ENCODE results near the gene TWNK. TPM values are rescaled to one million over a fixed set of nuclear protein-coding genes. Genes with fewer than 3 reads are reported as not detected.

Gene TWNK
- total and polyA plus RNA-seq, 2 donors from 2014 or later, result 3.8 to 8.9 TPM

DNA sequence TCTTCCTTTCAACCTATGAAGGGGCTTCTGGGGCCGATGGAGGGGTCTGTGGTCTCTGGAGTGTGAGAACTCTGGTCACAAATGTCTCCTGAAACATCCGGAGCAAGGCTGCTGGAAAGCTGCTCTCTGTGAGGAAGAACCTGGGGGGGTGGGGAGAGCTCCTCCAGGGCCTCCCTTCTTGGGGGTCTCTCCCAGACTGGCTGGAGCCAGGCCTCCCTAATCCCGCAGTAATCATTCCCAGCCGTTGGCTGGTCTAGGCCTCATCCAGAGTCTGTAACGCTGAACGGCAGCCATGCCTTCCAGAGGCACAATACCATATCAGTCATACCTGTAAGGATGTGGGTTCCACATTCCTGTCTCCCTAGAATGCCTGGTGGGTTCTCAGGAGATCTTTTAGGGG, 7.8 kb downstream of the TWNK start:
- Histone ChIP-seq H3K4me1 (ENCODE audit: control insufficient read depth in 2 of 3, insufficient read depth in 2 of 3, low read depth in 1 of 3, low read length in 3 of 3) (peaks cover 0 to 14% (median 4%) of the 10 kb centered on the region in 3 donors), H3K27ac (ENCODE audit: low read depth in 2 of 2, low read length in 2 of 2) (no peak overlapping the region), H3K36me3 (ENCODE audit: control insufficient read depth in 2 of 3, insufficient read depth in 3 of 3, low read length in 3 of 3) (peaks cover 5 to 12% (median 11%) of the 10 kb centered on the region in 3 donors), H3K4me3 (ENCODE audit: low read length in 3 of 3) (no peak overlapping the region), H3K9ac (ENCODE audit: low read length in 3 of 3) (no peak overlapping the region), H3K27me3 (ENCODE audit: control insufficient read depth, insufficient read depth, low read length) (no peaks in the 10 kb centered on the region), H3K9me3 (ENCODE audit: control insufficient read depth in 2 of 3, insufficient read depth in 1 of 3, low read length in 3 of 3) (no peaks in the 10 kb centered on the region)
- DNase-seq (peak in 1 of 5 donors; percentile 50), FAIRE-seq (no peak)
- intact Hi-C loops (cut with DNase I), result no loop called here
- TF ChIP-seq, protein P1, sequence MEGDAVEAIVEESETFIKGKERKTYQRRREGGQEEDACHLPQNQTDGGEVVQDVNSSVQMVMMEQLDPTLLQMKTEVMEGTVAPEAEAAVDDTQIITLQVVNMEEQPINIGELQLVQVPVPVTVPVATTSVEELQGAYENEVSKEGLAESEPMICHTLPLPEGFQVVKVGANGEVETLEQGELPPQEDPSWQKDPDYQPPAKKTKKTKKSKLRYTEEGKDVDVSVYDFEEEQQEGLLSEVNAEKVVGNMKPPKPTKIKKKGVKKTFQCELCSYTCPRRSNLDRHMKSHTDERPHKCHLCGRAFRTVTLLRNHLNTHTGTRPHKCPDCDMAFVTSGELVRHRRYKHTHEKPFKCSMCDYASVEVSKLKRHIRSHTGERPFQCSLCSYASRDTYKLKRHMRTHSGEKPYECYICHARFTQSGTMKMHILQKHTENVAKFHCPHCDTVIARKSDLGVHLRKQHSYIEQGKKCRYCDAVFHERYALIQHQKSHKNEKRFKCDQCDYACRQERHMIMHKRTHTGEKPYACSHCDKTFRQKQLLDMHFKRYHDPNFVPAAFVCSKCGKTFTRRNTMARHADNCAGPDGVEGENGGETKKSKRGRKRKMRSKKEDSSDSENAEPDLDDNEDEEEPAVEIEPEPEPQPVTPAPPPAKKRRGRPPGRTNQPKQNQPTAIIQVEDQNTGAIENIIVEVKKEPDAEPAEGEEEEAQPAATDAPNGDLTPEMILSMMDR (IDR thresholded peaks at IDR 0.05; ENCODE audit: borderline replicate concordance, extremely low read depth, insufficient read depth), result no peak

DNA sequence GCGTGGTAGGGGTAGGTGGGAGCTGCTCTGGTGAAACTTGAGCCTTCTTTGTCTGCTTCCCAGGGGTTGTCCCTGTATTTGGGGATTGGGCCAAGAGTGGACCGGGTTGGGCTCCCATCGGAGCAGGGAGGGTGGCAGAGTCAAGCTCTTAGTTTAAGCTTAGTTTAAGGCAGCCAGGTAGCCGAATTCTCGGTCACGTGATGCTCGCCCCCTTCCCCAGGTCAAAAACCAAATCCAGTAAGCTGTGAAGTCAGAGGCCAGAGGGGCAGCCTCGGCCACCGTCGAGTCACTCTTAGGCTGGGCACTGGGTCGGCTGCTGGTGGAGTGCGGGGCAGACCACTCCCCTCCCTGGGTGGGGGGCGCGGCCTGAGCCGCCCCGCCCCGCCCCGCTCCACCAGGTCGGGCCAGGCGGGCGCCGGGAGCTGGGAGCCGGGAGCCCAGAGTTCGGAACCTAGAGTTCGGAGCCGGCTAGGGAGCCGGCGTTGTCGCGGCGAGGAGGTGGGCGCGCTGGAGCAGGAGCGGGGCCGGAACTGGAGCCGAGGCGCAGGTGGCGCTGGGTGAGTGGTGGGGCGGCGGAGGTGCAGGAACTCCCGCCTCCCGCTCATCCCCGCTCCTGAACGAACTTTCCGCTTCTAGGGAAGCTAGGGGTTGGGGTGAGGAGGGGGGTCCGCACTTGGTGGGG, 9.5 kb downstream of the TWNK start:
- peak; percentile 57 to 85 (median 68) for DNase-seq
- Histone ChIP-seq H3K9ac (ENCODE audit: low read length in 3 of 3) (peak overlapping the region; percentile 11 to 82 (median 57)), H3K36me3 (ENCODE audit: control insufficient read depth in 2 of 3, insufficient read depth in 3 of 3, low read length in 3 of 3) (peaks cover 0 to 3% (median 0%) of the 10 kb centered on the region in 3 donors), H3K9me3 (ENCODE audit: control insufficient read depth in 2 of 3, insufficient read depth in 1 of 3, low read length in 3 of 3) (no peaks in the 10 kb centered on the region), H3K27ac (ENCODE audit: low read depth in 2 of 2, low read length in 2 of 2) (peak overlapping the region; percentile 90 to 99), H3K27me3 (ENCODE audit: control insufficient read depth, insufficient read depth, low read length) (no peaks in the 10 kb centered on the region), H3K4me1 (ENCODE audit: control insufficient read depth in 2 of 3, insufficient read depth in 2 of 3, low read depth in 1 of 3, low read length in 3 of 3) (peaks cover 7 to 26% (median 8%) of the 10 kb centered on the region in 3 donors), H3K4me3 (ENCODE audit: low read length in 3 of 3) (peak overlapping the region; percentile 56 to 85 (median 74))
- intact Hi-C loops (cut with DNase I), result no loop called here
- TF ChIP-seq, protein P1 (IDR thresholded peaks at IDR 0.05; ENCODE audit: borderline replicate concordance, extremely low read depth, insufficient read depth), result no peak
- no peak for FAIRE-seq

DNA sequence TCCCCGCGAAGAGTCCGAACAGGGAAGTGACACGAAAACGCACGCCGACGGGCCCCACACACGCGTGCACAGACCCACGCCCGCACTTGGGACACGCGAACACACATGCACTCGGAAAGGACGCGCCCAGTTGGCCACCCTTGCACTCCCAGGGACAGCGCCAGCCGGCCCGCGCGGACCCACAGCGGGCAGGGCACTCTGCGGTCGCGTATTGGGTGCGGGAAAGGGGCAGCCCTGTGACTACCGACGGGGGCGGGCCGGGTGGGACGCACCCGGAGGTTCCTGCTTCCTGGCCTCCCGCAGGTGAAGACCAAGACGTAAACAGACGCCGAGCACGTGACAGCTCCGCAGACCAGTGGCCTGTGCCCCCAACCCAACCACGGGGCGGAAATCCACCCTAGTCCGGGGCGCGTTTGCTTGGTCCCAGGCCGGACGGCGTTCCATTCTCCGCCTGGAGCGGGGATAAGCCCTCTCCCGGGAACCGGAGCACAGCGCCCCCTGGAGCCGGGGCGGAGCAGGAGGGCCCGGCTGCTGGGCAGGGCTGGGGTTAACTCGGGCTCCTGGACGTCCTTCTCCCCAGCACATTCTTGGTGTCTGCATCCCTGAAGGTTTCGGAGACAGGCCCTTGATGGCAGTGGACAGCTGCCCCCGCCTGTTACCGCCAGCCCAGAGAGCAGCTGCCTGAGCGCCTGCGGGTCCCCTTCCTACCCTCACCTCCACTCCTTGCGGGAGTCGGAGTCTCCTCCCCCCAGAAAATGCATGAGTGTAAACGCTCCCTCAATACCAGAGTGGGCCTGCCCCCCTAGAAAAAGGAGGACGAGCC, 10.2 kb downstream of the TWNK start:
- intact Hi-C loops (cut with DNase I), result no loop called here
- Histone ChIP-seq H3K27me3 (ENCODE audit: control insufficient read depth, insufficient read depth, low read length) (no peaks in the 10 kb centered on the region), H3K4me3 (ENCODE audit: low read length in 3 of 3) (peak overlapping the region; percentile 56 to 85 (median 74)), H3K9me3 (ENCODE audit: control insufficient read depth in 2 of 3, insufficient read depth in 1 of 3, low read length in 3 of 3) (no peaks in the 10 kb centered on the region), H3K4me1 (ENCODE audit: control insufficient read depth in 2 of 3, insufficient read depth in 2 of 3, low read depth in 1 of 3, low read length in 3 of 3) (peaks cover 7 to 32% (median 8%) of the 10 kb centered on the region in 3 donors), H3K9ac (ENCODE audit: low read length in 3 of 3) (peak overlapping the region; percentile 16 to 82 (median 57)), H3K27ac (ENCODE audit: low read depth in 2 of 2, low read length in 2 of 2) (peak overlapping the region; percentile 90 to 99), H3K36me3 (ENCODE audit: control insufficient read depth in 2 of 3, insufficient read depth in 3 of 3, low read length in 3 of 3) (peaks cover 0 to 3% (median 1%) of the 10 kb centered on the region in 3 donors)
- FAIRE-seq, result no peak
- TF ChIP-seq, protein P1 (IDR thresholded peaks at IDR 0.05; ENCODE audit: borderline replicate concordance, extremely low read depth, insufficient read depth), result peak; percentile 59
- DNase-seq, result peak; percentile 78 to 90 (median 83)
